Measurements from ENCODE around the gene ANP32E. TPM values are rescaled to one million over a fixed set of nuclear protein-coding genes. Genes with fewer than 3 reads are reported as not detected.

The ANP32E gene
- total RNA-seq, 3 donors from 2014 or later: 16.5 to 21.6 (median 18.6) TPM

- H3K4me1 ChIP-seq: peaks cover 0 to 6% of the 10 kb centered on the region in 2 donors
- no peaks in the 10 kb centered on the region for H3K9me3 ChIP-seq
- intact Hi-C loops (cut with DNase I; ENCODE audit: low total_unique reads): no loop called here
- TF ChIP-seq POLR2AphosphoS5 (IDR thresholded peaks at IDR 0.05) (no peak), POLR2A (IDR thresholded peaks at IDR 0.05) (no peak), CTCF (IDR thresholded peaks at IDR 0.05) (no peak)
- H3K27ac ChIP-seq: peak overlapping the region; percentile 89 to 91
- no peaks in the 10 kb centered on the region for H3K36me3 ChIP-seq
- no peak overlapping the region for H3K4me3 ChIP-seq
- H3K27me3 ChIP-seq: no peaks in the 10 kb centered on the region
- no peak for DNase-seq (ENCODE audit: low spot score in 2 of 2)
Measured at GRCh38 chr1:150280138-150280707, 44.3 kb upstream of the ANP32E start.

- Histone ChIP-seq H3K9me3 (no peaks in the 10 kb centered on the region), H3K36me3 (no peaks in the 10 kb centered on the region), H3K27me3 (no peaks in the 10 kb centered on the region), H3K4me3 (peak overlapping the region in 2 of 3 donors; percentile 22 to 50), H3K4me1 (no peaks in the 10 kb centered on the region), H3K27ac (peak overlapping the region; percentile 18 to 48)
- intact Hi-C loops (cut with DNase I; ENCODE audit: low total_unique reads): no loop called here
- DNase-seq (ENCODE audit: low spot score in 2 of 2): no peak
- TF ChIP-seq POLR2A (IDR thresholded peaks at IDR 0.05): no peak
- no peak for TF ChIP-seq CTCF (IDR thresholded peaks at IDR 0.05)
- no peak for TF ChIP-seq POLR2AphosphoS5 (IDR thresholded peaks at IDR 0.05)
Measured at GRCh38 chr1:150273311-150273710, 37.4 kb upstream of the ANP32E start.

GRCh38 chr1:150271291-150271959 lies 35.5 kb upstream of the ANP32E start:
- TF ChIP-seq POLR2A (IDR thresholded peaks at IDR 0.05): no peak
- TF ChIP-seq CTCF (IDR thresholded peaks at IDR 0.05): no peak
- TF ChIP-seq POLR2AphosphoS5 (IDR thresholded peaks at IDR 0.05): no peak
- Histone ChIP-seq H3K9me3 (no peaks in the 10 kb centered on the region), H3K27ac (peak overlapping the region in 1 of 2 donors; percentile 48), H3K27me3 (no peaks in the 10 kb centered on the region), H3K36me3 (no peaks in the 10 kb centered on the region), H3K4me3 (no peak overlapping the region), H3K4me1 (peaks cover 10 to 12% of the 10 kb centered on the region in 2 donors)
- intact Hi-C loops (cut with DNase I; ENCODE audit: low total_unique reads): no loop called here
- DNase-seq (ENCODE audit: low spot score in 2 of 2): no peak

- no peak for DNase-seq (ENCODE audit: low spot score in 2 of 2)
- peaks cover 10 to 12% of the 10 kb centered on the region in 2 donors for H3K4me1 ChIP-seq
- H3K4me3 ChIP-seq: peak overlapping the region; percentile 94 to 97 (median 95)
- H3K9me3 ChIP-seq: no peaks in the 10 kb centered on the region
- H3K36me3 ChIP-seq: peaks cover 11% of the 10 kb centered on the region
- peak overlapping the region; percentile 93 to 97 for H3K27ac ChIP-seq
- TF ChIP-seq CTCF (IDR thresholded peaks at IDR 0.05) (no peak), POLR2A (IDR thresholded peaks at IDR 0.05) (no peak), POLR2AphosphoS5 (IDR thresholded peaks at IDR 0.05) (no peak)
- no peaks in the 10 kb centered on the region for H3K27me3 ChIP-seq
- intact Hi-C loops (cut with DNase I; ENCODE audit: low total_unique reads): no loop called here
Measured at GRCh38 chr1:150269451-150269850, 33.5 kb upstream of the ANP32E start.

- peak; percentile 96 for DNase-seq (ENCODE audit: low spot score in 2 of 2)
- no peaks in the 10 kb centered on the region for H3K27me3 ChIP-seq
- no peaks in the 10 kb centered on the region for H3K9me3 ChIP-seq
- TF ChIP-seq CTCF (IDR thresholded peaks at IDR 0.05) (no peak), POLR2AphosphoS5 (IDR thresholded peaks at IDR 0.05) (peak; percentile 84 to 91 (median 90)), POLR2A (IDR thresholded peaks at IDR 0.05) (peak; percentile 46)
- peak within 1 kb of the TSS; percentile 93 to 97 for H3K27ac ChIP-seq
- intact Hi-C loops (cut with DNase I; ENCODE audit: low total_unique reads): no loop called here
- peak within 1 kb of the TSS; percentile 94 to 97 (median 95) for H3K4me3 ChIP-seq
- H3K36me3 ChIP-seq: peaks cover 11% of the 10 kb centered on the region
- H3K4me1 ChIP-seq: peaks cover 10 to 12% of the 10 kb centered on the region in 2 donors
Measured at GRCh38 chr1:150268705-150269403, 32.9 kb upstream of the ANP32E start, which contains the start of gene APH1A. TSS of gene APH1A (minus strand) at chr1:150269016. CDS start at chr1:150268810, 206 bp downstream.
